Thyroid gland (tissue), 4 donors: ENCODE data around the gene STX16. TPM values are rescaled to one million over a fixed set of nuclear protein-coding genes. Genes with fewer than 3 reads are reported as not detected.

ENCODE experiments used
- DNase-seq, 2 donors: peaks; one replicate each; pipeline ENCODE4 v3.0.0-alpha.2; 2019
- H3K27ac ChIP-seq, 3 donors: fragments of 200-600 bp; sonication (generic); 1 replicate in 2 of 3; 2 replicates in 1 of 3; pipeline ENCODE4 v1.5.1; 2016 to 2019; ENCODE audit warnings: mild to moderate bottlenecking in 1 of 3, moderate library complexity in 1 of 3
- H3K27me3 ChIP-seq: fragments of 200-600 bp; sonication (generic); one replicate; pipeline ENCODE4 v1.5.1; 2019
- H3K36me3 ChIP-seq, 2 donors: fragments of 200-600 bp; sonication (generic); one replicate each; pipeline ENCODE4 v1.5.1; 2016 to 2019
- H3K4me1 ChIP-seq, 2 donors: fragments of 200-600 bp; sonication (generic); one replicate each; pipeline ENCODE4 v1.5.1; 2017 to 2019
- H3K4me3 ChIP-seq, 3 donors: fragments of 200-600 bp; sonication (generic); replicated peaks in 1 of 3; 1 replicate in 2 of 3; 2 replicates in 1 of 3; pipeline ENCODE4 v1.5.1; 2016; ENCODE audit warnings: mild to moderate bottlenecking in 1 of 3
- H3K9me3 ChIP-seq: fragments of 200-600 bp; sonication (generic); one replicate; pipeline ENCODE4 v1.5.1; 2017
- POLR2A ChIP-seq, 2 donors: fragments of 450-650 bp; IDR thresholded peaks; one replicate each; pipeline ENCODE4 v1.6.1; 2017; ENCODE audit warnings: antibody characterized with exemption in 2 of 2, mild to moderate bottlenecking in 2 of 2, moderate library complexity in 1 of 2
- WGBS, 2 donors: methylation state at CpG; one replicate each; pipeline ENCODE4 v1.1.5; 2017; 5-methylcytosine and 5-hydroxymethylcytosine counted together
- intact Hi-C: fragments of 100-400 bp; cut with DNase I; formaldehyde crosslinking; loops from one replicate; pipeline ENCODE4 v1.15.1; 2023
- total RNA-seq, 4 donors: library from RNA; depleted of rRNA; stranded (reverse); fragments of >200 nt; gene quantifications; one replicate each; pipeline ENCODE4 v1.2.3, GENCODE V29; 2016
- TF ChIP-seq, protein P1 (sequence below), 6 experiments: fragments of 200-600 bp in 3 of 6; fragments of 450-650 bp in 3 of 6; sonication (generic) in 3 of 6; IDR thresholded peaks; one replicate each; pipeline ENCODE4 v1.5.1; 2016 to 2019; ENCODE audit warnings: antibody characterized with exemption in 6 of 6, mild to moderate bottlenecking in 2 of 6, inconsistent platforms in 1 of 6, moderate library complexity in 1 of 6

The STX16 gene, protein sequence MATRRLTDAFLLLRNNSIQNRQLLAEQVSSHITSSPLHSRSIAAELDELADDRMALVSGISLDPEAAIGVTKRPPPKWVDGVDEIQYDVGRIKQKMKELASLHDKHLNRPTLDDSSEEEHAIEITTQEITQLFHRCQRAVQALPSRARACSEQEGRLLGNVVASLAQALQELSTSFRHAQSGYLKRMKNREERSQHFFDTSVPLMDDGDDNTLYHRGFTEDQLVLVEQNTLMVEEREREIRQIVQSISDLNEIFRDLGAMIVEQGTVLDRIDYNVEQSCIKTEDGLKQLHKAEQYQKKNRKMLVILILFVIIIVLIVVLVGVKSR
- 10 to 100 TPM; 42.5 to 59.1 (median 53.0) TPM for total RNA-seq

DNA sequence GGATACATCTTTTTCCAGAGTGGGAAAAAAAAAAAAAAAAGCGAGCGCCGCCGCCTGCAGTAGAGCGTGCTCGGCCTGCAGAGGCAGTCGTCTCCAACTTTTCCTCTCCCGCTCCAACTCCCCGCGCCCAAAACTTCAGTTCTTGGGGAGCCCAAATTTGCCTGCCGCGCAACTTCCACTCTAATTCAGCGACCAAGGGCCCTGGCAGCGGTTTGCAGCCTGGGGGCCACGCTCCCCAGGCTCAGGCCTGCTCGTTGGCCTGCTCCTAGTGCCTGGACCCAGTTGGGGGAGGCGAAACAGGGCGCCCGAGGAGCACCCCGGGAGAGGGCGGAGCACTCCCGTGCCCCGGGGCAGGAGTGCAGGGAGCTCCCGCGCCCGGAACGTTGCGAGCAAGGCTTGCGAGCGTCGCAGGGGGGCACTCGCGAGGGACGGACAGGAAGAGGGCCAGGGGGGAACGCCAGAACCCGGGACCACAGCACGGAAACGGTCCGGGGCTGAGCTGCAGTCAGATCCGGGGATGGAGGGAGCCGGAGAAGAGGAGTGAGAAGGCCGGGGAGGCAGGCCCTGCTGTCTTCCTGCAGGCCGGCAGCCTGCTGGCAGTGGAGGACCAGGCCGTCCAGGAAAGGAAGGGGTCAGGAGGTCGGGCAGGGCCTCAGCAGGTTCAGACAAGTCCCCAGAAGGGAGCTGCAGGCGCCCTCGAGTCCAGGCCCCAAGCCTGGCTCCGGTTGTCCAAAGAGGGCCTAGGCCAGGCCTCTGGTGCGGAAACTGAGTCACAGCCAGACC, at the start of gene STX16:
Gene STX16 (plus strand): TSS at position 508 of the 783 bp plus-strand sequence. CDS start 724 bp downstream, outside the sequence.
- TF ChIP-seq, protein P1, sequence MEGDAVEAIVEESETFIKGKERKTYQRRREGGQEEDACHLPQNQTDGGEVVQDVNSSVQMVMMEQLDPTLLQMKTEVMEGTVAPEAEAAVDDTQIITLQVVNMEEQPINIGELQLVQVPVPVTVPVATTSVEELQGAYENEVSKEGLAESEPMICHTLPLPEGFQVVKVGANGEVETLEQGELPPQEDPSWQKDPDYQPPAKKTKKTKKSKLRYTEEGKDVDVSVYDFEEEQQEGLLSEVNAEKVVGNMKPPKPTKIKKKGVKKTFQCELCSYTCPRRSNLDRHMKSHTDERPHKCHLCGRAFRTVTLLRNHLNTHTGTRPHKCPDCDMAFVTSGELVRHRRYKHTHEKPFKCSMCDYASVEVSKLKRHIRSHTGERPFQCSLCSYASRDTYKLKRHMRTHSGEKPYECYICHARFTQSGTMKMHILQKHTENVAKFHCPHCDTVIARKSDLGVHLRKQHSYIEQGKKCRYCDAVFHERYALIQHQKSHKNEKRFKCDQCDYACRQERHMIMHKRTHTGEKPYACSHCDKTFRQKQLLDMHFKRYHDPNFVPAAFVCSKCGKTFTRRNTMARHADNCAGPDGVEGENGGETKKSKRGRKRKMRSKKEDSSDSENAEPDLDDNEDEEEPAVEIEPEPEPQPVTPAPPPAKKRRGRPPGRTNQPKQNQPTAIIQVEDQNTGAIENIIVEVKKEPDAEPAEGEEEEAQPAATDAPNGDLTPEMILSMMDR (IDR thresholded peaks at IDR 0.05), result peak; percentile 26 to 76 (median 60)
- TF ChIP-seq POLR2A (IDR thresholded peaks at IDR 0.05), result peak in 1 of 2 donors; percentile 74
- WGBS, 2 donors, result 1% methylated on average over 24 to 29 of the region's 49 CpGs

DNA sequence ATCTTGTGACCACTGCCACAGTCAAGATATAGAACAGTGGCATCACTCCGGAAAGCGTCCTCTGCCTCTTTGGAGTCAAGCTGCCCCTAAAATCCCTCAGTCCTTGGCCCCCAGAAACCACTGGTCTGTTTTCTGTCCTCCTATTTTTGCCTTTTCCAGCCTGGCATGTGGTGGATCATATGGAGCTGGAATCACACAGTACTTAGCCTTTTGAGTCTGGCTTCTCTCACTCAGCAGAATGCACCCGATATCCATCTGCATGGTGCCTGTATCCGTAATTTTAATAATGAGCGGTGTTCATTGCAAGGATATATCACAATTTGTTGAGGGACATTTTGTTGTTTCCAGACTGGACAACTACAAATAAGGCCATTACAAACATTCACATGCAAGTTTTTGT, 49.0 kb upstream of the STX16 start:
- H3K27me3 ChIP-seq, result no peaks in the 10 kb centered on the region
- no peak for DNase-seq
- H3K4me1 ChIP-seq, result no peaks in the 10 kb centered on the region
- intact Hi-C loops, result no loop called here
- H3K36me3 ChIP-seq, result no peaks in the 10 kb centered on the region
- WGBS, 2 donors, result 97 to 98% methylated on average over 5 of the region's 5 CpGs
- no peak overlapping the region for H3K4me3 ChIP-seq
- no peak for TF ChIP-seq POLR2A (IDR thresholded peaks at IDR 0.05)
- TF ChIP-seq, protein P1 (IDR thresholded peaks at IDR 0.05), result no peak
- no peaks in the 10 kb centered on the region for H3K9me3 ChIP-seq
- no peak overlapping the region for H3K27ac ChIP-seq

More for the DNA sequence above, at the start of gene STX16:
- H3K4me3 ChIP-seq, result peak within 1 kb of the TSS; percentile 65 to 72 (median 68)
- intact Hi-C loops, result loop anchor here (5.0 to 10.0 kb wide), 2 partner anchors 41 to 204 kb away; partner anchors contain the start of genes GNAS, GNAS-AS1 and NPEPL1
- peak; percentile 89 to 91 for DNase-seq
- H3K4me1 ChIP-seq, result peaks cover 23 to 24% of the 10 kb centered on the region in 2 donors
- H3K9me3 ChIP-seq, result no peaks in the 10 kb centered on the region
- H3K27ac ChIP-seq, result peak within 1 kb of the TSS; percentile 80 to 97 (median 86)
- H3K27me3 ChIP-seq, result no peaks in the 10 kb centered on the region
- H3K36me3 ChIP-seq, result no peaks in the 10 kb centered on the region

DNA sequence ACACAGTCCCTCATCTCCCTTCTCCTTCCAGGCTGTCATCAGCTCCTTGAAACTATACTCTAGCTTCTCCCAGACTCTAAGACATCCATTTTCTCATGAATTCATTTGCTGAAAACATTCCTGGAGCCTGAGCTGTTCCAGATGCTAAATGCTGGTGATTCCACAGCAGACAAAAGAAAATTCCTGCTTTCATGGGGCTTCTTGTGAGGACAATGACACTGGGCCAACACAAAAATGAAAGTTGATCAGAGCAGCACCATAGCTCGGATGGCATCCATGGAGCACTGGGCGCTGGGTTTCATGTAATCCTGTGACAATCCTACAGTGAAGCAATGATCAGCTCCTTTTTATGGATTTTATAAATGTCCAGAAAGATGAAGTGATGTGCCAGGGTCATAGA, 47.4 kb upstream of the STX16 start:
- 97 to 100% methylated on average over 2 of the region's 2 CpGs for WGBS, 2 donors
- TF ChIP-seq, protein P1 (IDR thresholded peaks at IDR 0.05), result no peak
- TF ChIP-seq POLR2A (IDR thresholded peaks at IDR 0.05), result no peak
- H3K9me3 ChIP-seq, result no peaks in the 10 kb centered on the region

DNA sequence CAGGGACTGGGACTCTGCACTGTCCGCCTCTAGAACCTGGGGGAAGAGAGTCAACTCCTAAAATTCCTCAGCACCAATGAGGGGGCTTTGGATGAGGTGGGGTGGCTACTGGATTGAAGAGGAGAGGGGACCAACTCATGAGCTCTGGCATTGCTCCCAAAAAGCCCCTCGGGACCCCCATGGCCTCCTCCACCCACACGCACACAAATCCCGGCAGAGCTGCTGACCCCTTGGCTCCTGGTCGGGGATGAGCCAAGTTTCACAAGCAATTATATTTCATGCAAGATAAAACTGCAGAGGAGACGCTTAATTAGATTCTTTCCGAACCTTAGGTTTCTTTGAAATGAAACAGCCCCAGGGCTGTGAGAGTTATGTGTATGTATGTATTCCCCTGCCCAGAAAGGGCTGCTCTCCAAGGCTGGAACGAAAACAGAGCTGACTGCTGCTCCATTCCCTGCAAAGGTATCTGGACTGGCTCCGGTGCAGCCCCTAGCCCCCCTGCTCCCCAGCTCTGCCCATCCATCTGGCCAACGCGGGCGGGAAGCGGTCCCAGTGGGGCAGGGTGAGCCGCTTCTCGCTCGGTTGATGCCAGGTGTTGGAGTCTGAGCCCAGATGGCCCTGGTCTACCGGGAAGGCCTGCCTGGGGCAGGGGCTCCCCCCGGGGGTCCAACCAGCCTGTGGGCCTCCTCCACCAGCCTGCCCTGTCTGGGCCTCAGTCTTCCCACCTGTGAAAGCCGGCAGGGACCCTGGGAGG, 46.8 kb upstream of the STX16 start:
- DNase-seq, result no peak
- no peak for TF ChIP-seq POLR2A (IDR thresholded peaks at IDR 0.05)
- TF ChIP-seq, protein P1 (IDR thresholded peaks at IDR 0.05), result no peak
- Histone ChIP-seq H3K36me3 (no peaks in the 10 kb centered on the region), H3K9me3 (no peaks in the 10 kb centered on the region), H3K27ac (no peak overlapping the region), H3K4me3 (no peak overlapping the region), H3K4me1 (no peaks in the 10 kb centered on the region), H3K27me3 (no peaks in the 10 kb centered on the region)
- 72 to 79% methylated on average over 10 to 18 of the region's 19 CpGs for WGBS, 2 donors
- intact Hi-C loops, result no loop called here

More for the DNA sequence above, 47.4 kb upstream of the STX16 start:
- Histone ChIP-seq H3K27me3 (no peaks in the 10 kb centered on the region), H3K4me3 (no peak overlapping the region), H3K36me3 (no peaks in the 10 kb centered on the region), H3K27ac (no peak overlapping the region), H3K4me1 (no peaks in the 10 kb centered on the region)
- intact Hi-C loops, result no loop called here
- no peak for DNase-seq
